NCI-H226 (cell line): Measurements from ENCODE around the gene BTBD9.

Experiments used
- DNase-seq: peaks from one replicate; pipeline ENCODE4 v3.0.0-alpha.2; 2015

Gene BTBD9

DNA sequence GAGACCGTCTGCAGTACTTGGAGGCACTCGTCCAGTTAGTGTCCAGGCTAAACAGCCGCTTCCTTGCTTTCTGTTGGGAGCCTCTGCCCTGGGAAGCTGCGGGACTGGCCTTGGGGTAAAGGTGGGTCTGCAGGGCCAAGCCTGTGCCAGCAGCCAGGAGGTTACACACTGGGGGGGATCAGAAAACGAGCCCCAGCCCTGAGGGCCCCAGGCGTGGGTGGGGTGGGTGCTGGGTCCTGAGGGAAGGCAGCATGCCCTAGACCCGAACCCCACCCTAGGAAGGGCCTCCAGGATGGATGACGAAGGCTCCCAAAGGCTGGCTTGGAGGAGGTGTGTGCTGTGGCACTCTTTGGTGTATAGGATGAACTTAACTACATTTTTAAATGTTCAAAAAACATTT is 485.0 kb downstream of the BTBD9 start:
- DNase-seq = no peak

DNA sequence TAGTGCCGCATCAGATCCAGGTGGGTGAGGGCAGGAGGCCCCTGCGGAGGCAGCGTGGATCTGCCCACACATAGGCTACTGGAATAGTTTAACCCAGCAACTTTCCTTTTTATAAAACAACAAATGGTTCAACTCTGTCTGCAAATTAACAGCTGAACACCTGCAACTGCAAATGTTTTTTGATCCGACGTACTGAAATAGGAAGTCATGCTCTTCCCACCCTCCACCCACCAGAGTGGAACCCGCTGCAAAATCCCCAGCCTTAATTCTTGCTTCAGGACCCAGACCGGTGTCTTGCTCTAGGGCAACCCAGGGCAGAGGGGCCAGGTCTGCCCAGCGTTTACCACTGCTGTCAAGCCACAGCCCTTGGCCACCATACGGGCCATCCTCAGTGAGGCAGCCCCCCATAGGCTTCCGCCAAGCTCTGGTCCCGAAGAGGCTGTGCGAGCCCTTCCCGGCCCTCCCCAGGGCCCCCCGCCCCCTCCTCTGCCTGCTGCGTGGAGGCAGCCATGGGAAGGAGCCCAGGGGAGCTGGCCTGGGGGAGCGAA is 485.9 kb downstream of the BTBD9 start:
- DNase-seq = no peak

DNA sequence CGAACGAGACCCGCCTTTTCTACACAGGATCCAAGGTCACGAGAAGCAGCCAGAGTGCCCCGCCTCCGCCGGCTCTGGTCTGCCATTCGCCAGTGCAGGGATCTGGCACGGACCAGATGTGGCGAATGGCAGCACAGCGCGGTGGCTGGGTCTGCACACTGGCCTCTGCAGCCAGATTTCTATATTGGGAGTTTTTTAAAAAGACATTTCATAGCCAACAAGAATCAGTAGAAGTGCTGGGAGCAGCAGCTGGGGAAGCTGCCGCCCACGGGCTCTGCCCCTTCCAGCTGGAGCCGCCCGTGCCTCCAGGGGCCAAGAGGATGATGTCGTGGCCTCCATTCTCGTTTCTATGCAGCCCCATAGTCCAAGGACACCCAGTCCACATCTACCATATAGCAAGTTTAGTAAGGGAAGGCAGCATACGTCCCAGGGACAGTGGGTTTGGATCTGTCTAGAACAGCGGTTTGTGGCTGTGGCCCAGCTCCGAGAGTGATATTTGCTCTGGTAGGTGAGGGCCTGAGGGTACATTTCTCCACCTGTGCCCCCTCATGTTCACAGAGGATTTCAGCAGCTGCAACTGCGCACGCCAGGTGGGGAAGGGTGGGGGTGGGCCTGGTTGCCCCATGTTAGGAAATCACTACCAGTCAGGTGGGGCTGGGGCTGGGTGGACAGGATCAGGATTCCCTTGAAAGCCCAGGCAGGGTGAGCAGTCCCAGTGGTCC is 486.5 kb downstream of the BTBD9 start:
- DNase-seq = no peak

DNA sequence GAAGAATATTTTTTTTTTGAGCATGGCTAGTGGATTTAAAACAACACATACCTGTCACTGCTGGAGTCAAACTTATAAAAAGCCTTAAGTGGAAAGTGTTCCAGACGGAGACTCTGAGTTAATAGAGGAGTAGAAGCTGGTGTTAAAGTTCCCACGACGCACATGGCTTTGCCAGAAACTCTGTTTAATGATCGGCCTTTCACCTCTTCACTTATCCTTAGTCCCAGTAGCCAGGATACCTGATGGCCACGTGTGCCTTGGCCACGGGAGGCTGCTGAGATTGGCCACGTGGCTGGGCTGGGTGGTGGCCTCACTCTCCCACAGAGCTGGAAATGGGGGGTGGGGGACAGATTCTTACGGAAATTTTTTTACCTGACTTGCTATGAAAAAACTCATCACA is 487.1 kb downstream of the BTBD9 start:
- DNase-seq = no peak

DNA sequence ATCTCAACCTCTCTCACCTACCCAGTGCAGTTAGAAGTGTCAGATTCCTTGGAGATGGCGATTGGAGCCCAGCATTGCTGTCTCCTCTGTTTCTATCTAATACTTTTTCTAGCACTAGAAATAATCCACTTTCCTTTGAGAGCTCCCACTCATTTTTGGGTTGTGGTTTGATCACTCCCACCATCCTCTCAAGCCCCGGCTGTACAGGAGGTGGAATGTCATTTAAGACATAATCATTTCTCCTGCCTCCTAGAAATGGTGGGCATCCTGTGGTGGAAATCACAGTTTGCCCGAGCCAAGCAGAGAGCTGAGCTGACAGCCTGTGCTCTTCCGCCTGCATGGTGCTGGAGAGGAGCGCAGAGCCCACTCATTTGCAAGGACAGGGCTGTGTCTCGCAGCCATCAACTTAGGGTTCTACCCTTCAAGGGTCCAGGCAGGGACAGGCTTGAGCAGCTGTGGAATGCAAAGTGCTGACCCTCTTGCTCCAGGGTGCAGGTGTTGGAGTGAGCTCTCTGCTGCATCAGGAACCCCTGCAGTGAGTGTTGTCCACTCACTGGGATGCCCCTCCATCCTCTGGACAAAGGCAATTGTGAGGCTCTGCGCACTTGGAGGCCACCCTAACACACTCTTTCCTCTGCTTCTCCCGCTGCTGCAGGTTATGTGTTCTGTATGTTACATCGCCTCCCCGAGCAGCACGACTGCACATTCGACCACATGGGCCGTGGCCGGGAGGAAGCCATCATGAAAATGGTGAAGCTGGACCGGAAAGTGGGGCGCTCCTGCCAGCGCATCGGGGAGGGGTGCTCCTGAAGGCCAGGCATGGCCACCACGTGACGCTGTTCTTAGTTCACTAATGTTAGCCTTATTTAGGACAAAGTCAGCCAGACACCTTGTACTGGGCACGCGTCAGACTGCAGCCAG is 487.9 kb downstream of the BTBD9 start:
- no peak for DNase-seq

DNA sequence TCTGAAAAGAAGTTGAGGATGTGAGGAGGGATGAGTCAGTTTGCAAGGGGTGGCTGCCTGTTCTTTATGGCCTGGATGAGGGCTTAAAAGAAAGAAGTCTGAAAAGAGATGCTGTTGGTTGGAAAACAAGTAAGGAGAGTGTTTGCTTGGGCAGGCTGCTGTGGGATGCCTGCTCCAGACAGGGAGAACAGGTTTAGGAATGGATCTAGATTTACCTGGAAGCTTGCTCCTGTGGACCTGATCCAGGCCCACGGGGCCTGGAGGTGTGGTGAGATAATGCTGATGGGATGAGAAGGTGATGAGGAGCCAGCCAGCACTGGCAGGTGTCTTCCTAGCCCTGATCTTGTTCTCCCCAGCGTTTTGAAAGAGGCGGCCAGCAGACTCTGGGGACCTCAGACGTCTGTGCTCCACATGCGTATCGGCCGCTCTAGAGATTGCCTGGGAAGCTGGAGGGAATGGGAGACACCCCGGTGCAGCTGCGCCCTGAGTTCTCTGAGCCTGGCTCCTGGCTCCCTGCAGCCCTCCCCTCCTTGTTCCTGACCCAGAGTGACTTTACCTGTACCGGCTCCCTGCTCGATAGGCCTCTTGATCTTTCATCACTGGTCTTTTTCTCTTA is 488.9 kb downstream of the BTBD9 start:
- no peak for DNase-seq

DNA sequence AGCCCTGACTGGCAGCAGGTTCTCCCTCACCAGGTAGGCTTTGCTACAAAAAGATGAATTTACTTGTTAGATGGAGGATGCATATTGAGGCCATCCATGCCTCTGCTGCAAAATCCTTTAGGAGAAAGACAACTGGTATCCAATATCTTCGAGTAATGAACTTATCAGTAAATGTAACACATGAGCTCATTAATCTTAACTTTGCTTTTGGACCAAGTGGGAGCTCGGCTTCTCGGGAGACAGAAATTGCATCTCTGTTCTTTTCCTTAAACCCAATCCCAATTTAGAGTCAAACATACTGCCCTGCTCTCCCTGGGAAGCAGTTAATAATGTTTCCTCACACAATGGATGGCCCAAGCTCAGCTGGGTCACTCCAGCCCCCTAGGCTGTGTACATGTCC is 489.7 kb downstream of the BTBD9 start:
- DNase-seq = no peak

DNA sequence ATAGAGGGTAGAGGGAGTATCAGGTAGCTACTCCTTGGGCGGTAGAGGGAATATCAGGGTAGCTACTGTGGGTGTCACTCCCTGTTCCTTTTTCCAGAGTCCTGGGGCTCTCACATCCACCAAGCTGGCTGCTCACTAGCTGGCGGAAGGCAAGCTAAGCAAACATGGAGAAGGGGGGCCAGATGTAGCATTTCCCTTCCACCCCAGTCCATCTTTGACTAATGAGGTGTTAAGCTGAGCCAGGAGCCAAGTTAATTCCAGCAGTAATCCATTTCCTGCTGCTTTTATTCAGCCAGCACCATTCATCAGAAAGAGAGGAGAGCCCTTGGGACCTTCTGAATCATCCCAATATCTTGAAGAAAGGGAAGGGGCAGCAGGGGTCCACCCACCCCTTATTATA is 490.2 kb downstream of the BTBD9 start:
- DNase-seq = no peak

DNA sequence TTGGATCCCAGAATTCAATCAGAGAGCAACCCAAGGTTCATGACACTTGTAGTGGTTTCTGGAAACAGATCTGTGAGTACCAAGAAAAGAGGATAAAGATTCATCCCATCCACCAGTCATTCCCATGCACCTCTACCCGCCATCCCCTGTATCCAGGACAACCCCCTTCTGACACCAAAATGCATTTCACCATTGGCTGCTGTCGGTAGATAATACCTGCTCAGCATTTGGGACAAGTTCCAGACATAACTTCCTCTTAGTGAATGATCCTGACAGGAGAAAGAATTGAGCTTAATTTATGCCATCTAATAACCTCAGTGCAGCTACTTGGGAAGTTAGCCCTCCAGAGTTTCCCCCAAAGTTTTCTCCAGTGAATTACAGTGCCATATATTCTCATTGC is 491.1 kb downstream of the BTBD9 start:
- no peak for DNase-seq

DNA sequence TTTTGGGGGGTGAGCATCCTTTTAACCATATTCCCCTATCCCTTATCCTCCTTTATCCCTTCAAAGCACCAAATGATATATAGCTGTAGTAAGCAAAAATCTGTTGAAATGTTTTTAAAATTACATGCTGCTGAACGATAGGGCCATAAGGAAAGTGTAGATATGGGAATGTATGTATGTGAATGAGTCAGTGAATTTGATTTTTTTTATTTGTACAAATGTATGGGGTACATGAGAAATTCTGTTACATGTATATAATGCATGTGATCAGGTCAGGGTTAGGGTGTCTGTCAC is 493.0 kb downstream of the BTBD9 start:
- no peak for DNase-seq

DNA sequence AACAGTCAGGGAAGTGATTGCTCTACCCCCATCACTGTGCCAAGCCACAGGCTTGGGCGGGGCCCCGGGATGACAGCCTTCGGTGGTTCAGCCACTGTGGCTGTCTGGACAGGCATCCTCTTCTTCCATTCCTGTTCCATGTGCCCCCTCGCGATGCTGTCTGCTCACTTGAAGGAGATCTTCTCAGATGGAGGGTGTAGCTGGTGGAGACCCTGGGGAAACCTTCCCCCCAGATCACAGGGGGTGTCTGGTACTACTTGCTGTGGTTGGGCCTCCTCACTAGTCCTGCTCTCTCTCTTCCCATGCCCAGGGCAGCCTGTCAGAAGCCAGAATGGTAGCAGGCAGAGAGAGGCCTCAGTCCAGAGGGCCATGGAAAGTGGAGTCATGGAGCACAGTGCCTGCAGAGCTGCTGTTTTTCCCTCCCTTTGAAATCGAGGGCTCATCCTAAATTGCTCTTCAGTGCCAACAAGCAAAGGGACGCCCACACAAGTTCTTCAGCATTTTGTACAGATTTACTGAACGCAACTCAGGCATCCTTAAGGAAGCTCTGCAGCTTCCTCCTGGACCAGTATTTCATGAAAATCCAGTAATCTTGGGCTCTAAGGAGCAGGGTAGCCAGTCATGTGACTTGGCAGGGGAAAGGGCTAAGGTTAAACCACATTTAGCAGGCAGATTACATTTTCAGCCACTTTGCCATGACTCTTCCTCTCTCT is 493.6 kb downstream of the BTBD9 start:
- DNase-seq = no peak

DNA sequence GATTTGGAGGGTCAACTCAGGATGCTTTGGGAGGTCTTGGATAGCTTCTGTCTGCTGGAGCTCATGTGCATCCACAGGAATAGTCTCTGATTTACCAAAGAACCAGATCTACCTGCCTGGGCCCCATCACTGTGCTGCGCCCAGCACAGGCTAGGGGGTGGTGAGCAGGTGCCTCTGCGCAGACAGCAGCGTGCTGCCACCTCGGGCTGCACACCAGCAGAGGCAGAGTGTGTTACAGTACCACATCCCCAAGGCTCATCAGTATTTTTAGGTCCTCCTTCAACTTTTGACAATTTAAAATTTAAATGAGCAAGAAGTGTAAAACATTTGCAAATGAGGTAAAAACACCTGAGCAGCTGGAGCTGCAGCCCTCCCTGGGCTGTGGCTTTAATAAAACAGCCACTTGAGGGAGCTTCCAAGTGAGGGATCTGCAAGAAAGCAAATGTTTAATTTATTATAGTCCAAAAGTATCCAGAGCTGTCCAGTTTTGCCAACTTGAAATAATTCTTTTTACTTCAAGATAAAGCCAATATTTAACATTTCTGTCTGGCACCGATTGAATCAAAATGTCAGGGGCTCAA is 495.3 kb downstream of the BTBD9 start:
- no peak for DNase-seq

DNA sequence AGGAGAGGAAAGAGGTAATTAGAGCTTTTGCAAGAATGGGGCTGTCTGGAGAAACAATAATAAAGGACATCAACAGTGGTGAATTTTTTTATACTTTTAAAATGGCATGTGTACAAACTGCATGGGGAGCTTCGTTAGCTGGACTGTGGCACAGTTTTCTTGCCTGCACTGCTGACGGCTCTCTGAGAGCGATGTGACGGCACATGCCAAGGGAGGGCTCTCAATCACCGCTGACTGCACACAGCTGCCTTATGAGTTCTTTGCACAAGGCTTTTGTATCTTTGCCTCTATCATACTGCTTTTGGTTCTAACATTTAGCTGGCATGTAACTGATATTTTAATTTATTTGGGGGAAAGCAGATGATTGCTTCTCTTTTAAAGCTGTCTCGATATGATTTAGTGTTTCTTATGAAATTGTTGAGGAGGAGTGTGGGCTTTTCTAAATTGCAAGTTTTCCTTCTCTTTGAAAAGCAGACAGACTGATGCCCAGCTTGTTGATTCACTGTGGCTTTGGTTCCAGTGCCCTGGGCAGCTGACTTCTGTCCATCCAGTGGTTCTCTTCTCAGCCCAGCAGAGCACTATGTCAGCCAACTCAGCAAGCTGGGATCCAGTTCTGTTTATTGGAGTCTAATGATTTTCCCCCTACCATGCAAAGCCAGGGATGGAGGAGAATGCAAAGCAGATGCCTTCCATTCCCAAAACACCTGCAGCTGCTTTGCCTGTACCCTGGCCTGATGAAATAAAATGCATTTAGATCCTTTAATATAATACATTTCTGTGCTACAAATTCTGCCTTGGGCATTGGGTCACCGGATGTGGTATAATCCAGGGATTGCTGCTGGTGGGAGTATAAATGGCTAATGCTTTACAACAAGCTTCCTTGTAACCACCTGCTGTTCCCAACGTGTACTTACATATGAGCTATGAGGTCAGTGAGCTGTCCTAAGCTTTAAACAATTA is 496.3 kb downstream of the BTBD9 start:
- no peak for DNase-seq

DNA sequence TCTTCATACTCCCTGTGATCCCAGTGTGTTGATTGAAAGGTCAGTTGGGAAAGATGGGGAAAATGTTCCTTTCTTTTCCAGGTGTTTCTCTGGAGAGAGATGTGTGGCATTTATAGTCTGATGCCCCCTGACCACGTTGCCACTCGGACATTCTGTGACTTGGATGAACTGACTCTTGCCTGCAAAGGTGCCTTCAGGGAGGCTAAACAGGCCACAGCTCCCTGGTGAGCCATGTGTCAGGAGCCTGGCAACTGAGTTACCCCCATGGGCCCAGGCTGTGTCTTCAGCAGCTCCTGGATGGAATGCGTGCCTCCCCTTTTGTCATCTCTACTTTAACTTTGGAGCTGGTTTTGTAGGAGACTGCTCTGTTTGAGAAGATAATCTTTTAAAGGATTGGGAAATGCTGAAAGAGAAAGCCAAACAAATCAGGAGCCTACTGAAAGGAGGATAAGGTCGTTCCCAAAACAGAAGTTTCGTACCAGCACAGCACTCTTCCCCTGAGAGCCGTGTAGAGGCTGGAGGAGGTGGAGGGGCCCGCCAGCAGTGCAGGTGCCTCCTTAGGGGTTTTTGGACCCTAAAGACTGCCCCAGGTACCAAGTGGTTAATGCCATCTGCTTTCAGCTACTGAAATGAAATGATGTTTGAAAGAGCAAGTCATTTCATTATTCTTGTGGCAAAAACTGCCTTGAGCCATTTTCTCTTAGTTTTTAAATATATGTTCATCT is 497.4 kb downstream of the BTBD9 start:
- DNase-seq = no peak

DNA sequence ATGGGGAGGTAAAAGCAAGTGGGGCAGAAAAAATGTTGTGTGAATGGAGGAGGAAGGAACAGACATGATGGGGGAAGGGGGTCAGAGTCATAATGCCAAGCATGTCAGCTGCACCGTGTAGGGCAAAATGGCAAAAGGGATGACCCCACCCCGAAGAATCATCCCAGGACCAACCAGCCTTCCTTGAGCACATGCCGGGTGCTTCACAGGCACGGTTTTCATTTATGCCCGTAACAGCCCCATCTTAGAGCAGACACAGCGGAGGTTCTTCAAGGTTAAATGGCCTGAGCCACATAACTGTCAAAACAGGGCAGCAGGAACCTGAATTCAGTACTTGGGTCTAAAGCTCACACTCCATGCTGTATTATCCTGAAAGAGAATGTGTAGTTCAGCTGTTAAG is 498.0 kb downstream of the BTBD9 start:
- no peak for DNase-seq

DNA sequence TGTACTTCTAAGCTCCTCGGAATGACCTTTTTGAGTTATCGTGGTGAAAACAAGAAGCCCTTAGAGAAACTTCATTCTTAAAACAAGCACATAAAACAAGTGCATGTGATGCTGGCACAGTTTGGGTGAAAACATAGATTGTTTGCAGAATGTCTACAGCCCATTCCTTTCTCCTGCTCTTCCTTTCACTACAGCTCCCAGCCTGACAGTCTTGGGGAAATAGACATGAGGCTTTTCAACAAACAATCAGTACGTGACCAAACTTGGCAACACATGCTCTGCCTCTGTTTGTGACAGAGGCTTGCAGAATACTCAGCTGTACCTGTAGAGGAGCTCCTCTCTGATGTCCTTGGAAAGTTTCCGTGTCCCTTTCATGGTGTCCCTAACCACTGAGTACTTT is 498.6 kb downstream of the BTBD9 start:
- DNase-seq = no peak

DNA sequence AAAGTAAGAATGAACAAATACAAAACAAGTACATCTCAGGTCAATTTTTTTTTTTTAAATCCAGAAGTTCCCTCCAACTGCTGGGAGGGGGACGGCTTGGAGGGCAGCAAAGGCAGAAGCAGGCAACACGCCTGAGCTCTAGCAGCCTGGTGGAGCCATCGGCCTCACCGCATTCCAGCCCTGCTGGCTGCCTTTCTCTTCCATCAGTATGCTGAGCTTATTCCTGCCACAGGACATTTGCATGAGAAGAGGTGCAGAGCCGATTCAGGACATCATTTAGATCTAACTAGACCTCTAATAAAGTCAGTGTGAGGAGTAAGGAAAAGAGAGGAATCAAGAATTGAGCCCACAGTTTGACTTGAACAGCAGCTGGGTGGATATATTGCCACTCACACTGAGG is 501.4 kb downstream of the BTBD9 start:
- no peak for DNase-seq

DNA sequence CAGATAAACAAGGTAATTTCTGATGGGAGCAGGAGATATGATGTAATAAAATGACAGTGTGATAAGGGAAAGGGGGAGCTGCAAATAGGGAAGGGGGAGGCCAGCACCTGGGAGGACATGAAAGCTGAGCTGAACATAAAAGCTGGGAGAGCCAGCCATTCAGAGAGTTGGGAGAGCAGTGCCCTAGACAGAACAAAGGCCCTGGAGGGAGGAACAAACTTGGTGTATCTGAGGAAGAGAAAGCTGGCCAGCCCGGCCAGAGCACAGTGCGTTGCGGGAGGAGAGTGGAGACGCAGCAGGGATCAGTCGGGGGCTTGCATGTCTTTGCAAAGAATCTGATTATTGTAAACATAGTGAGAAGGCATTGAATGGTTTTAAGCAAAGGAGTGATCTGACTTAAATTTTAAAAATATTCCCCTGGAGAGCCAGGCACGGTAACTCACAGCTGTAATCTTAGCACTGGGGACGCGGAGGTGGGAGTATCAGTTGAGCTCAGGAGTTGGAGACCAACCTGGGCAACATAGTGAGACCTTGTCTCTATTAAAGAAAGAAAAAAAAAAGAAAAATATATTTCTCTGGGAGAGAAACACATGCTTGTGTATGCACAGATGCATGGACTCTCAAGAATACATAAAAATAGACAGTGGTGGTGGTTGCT is 502.0 kb downstream of the BTBD9 start:
- no peak for DNase-seq

DNA sequence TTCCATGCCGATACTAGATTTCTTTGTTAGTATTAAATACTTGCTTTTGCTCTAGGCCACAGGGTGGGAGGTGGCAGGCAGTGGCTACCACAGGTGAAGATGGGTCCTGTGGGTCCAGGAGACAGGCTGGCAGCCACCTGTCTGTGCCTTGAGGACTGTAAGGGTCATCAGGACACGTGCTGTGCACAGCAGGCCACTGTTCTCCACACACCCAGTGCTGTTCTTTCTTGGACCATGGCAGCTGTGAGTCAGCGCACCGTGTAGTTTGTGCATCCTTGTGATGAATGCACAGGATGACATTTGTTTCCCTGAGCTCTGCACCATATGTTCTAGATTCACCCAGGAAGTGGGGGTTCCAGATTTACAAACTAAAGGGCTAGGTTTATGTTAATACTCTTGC is 503.2 kb downstream of the BTBD9 start:
- no peak for DNase-seq

DNA sequence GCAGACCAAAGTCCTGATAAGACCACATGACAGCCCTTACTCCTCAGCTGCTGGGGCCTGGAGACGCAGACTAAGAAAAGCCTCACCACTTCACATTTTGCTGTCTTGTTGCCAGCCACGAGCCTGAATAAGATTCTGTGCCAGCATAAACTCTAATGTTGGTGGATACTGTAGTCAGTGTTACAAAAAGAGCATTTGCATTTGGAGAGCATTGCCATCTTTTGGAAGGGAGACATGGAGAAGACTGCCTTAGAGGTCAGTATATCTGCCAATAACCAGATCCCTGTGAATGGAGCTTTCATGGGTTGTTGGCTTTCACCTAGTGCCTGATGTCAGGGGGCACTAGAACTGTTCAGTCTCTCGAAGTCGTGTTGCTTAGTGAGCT is 505.0 kb downstream of the BTBD9 start:
- no peak for DNase-seq
